Astrocyte (in vitro differentiated cells and primary cell): ENCODE data around the gene GRIA1. TPM values are rescaled to one million over a fixed set of nuclear protein-coding genes. Genes with fewer than 3 reads are reported as not detected.

Source experiments
- DNase-seq: peaks from one replicate; pipeline ENCODE4 v3.0.0-alpha.2; 2010; ENCODE audit warnings: low read depth
- FAIRE-seq: peaks from 2 replicates; lab custom pipeline; 2011; peaks lifted over from hg19 to GRCh38; lab: Jason Lieb, UNC
- H2AFZ ChIP-seq: 2 replicates; pipeline ENCODE4 v1.6.0; 2012; ENCODE audit warnings: low read depth, low read length, inconsistent platforms
- H3K27ac ChIP-seq: 2 replicates; pipeline ENCODE4 v1.5.1; 2011; ENCODE audit warnings: low read depth, low read length, inconsistent platforms
- H3K27me3 ChIP-seq: 2 replicates; pipeline ENCODE4 v1.6.0; 2011; ENCODE audit warnings: low read length, inconsistent platforms; ENCODE audit not compliant: insufficient read depth
- H3K36me3 ChIP-seq: 2 replicates; pipeline ENCODE4 v1.5.1; 2011; ENCODE audit warnings: low read length, inconsistent platforms; ENCODE audit not compliant: insufficient read depth
- H3K4me1 ChIP-seq: 2 replicates; pipeline ENCODE4 v1.5.1; 2011; ENCODE audit warnings: low read length, inconsistent platforms; ENCODE audit not compliant: insufficient read depth
- H3K4me2 ChIP-seq: 2 replicates; pipeline ENCODE4 v1.6.0; 2012; ENCODE audit warnings: low read length, inconsistent platforms
- H3K4me3 ChIP-seq: 2 replicates; pipeline ENCODE4 v1.5.1; 2011; ENCODE audit warnings: low read depth, mild to moderate bottlenecking, low read length, inconsistent platforms; ENCODE audit not compliant: insufficient read depth
- H3K79me2 ChIP-seq: 2 replicates; pipeline ENCODE4 v1.6.0; 2012; ENCODE audit warnings: mild to moderate bottlenecking, low read length, inconsistent platforms; ENCODE audit not compliant: insufficient read depth
- H3K9ac ChIP-seq: 2 replicates; pipeline ENCODE4 v1.6.0; 2012; ENCODE audit warnings: mild to moderate bottlenecking, low read length, inconsistent platforms
- H3K9me3 ChIP-seq: 2 replicates; pipeline ENCODE4 v1.5.1; 2012; ENCODE audit warnings: low read depth, mild to moderate bottlenecking, low read length, inconsistent platforms; ENCODE audit not compliant: insufficient read depth
- H4K20me1 ChIP-seq: 2 replicates; pipeline ENCODE4 v1.6.0; 2012; ENCODE audit warnings: low read length, inconsistent platforms; ENCODE audit not compliant: insufficient read depth
- H3K27ac Mint-ChIP-seq: one replicate; pipeline ENCODE4 v1.8.0; 2021; ENCODE audit warnings: mild to moderate bottlenecking, mixed read lengths; ENCODE audit not compliant: unreplicated experiment
- H3K27me3 Mint-ChIP-seq: one replicate; pipeline ENCODE4 v1.8.0; 2021; ENCODE audit warnings: low read depth, mixed read lengths; ENCODE audit not compliant: unreplicated experiment
- H3K36me3 Mint-ChIP-seq: one replicate; pipeline ENCODE4 v1.8.0; 2021; ENCODE audit warnings: low read depth, mixed read lengths; ENCODE audit not compliant: unreplicated experiment
- H3K4me1 Mint-ChIP-seq: one replicate; pipeline ENCODE4 v1.8.0; 2021; ENCODE audit warnings: low read depth, mixed read lengths; ENCODE audit not compliant: unreplicated experiment
- H3K4me3 Mint-ChIP-seq: one replicate; pipeline ENCODE4 v1.8.0; 2021; ENCODE audit warnings: mild to moderate bottlenecking, moderate library complexity, mixed read lengths; ENCODE audit not compliant: unreplicated experiment
- H3K9me3 Mint-ChIP-seq: one replicate; pipeline ENCODE4 v1.8.0; 2021; ENCODE audit warnings: mild to moderate bottlenecking, mixed read lengths; ENCODE audit not compliant: unreplicated experiment
- CTCF ChIP-seq: IDR thresholded peaks from 2 replicates; pipeline ENCODE4 v1.5.1; 2011; ENCODE audit warnings: low read depth, mild to moderate bottlenecking, inconsistent platforms, low read length, moderate library complexity; ENCODE audit not compliant: insufficient read depth
- EZH2 ChIP-seq: IDR thresholded peaks from 2 replicates; pipeline ENCODE4 v1.6.1; 2012; ENCODE audit warnings: mild to moderate bottlenecking, low read length, inconsistent platforms; ENCODE audit not compliant: insufficient read depth
- total RNA-seq: library from RNA; stranded (reverse); gene quantifications from 2 replicates; pipeline ENCODE4 v1.2.1, GENCODE V29; 2021

The GRIA1 gene
- total RNA-seq, 1 donor from 2014 or later, result 5.4 TPM

- no peak for TF ChIP-seq CTCF
- H3K27me3 Mint-ChIP-seq, result peaks cover 8% of the 10 kb centered on the region
- no peak overlapping the region for H3K9ac ChIP-seq
- FAIRE-seq (no peak), DNase-seq (no peak)
- no peaks in the 10 kb centered on the region for H3K79me2 ChIP-seq
- no peak overlapping the region for H2AFZ ChIP-seq
- no peaks in the 10 kb centered on the region for H3K36me3 Mint-ChIP-seq
- no peak overlapping the region for H3K27ac ChIP-seq
- H3K4me2 ChIP-seq, result no peak overlapping the region
- no peaks in the 10 kb centered on the region for H3K27me3 ChIP-seq
- H3K4me3 ChIP-seq, result no peak overlapping the region
- no peaks in the 10 kb centered on the region for H3K4me1 ChIP-seq
- no peaks in the 10 kb centered on the region for H3K9me3 Mint-ChIP-seq
- no peaks in the 10 kb centered on the region for H3K9me3 ChIP-seq
- no peaks in the 10 kb centered on the region for H3K36me3 ChIP-seq
- peaks cover 16% of the 10 kb centered on the region for H3K4me1 Mint-ChIP-seq
- H3K27ac Mint-ChIP-seq, result no peak overlapping the region
- no peak overlapping the region for H3K4me3 Mint-ChIP-seq
- no peaks in the 10 kb centered on the region for H4K20me1 ChIP-seq
These were observed 42.9 kb upstream of the GRIA1 start for GRCh38 chr5:153447534-153447933.

- no peak overlapping the region for H3K4me3 Mint-ChIP-seq
- DNase-seq, result no peak
- H3K36me3 Mint-ChIP-seq, result no peaks in the 10 kb centered on the region
- Histone ChIP-seq H3K4me3 (no peak overlapping the region), H3K4me1 (no peaks in the 10 kb centered on the region), H3K4me2 (no peak overlapping the region), H3K27ac (no peak overlapping the region), H3K27me3 (no peaks in the 10 kb centered on the region), H2AFZ (no peak overlapping the region), H3K36me3 (no peaks in the 10 kb centered on the region), H3K9ac (no peak overlapping the region), H4K20me1 (no peaks in the 10 kb centered on the region), H3K79me2 (no peaks in the 10 kb centered on the region), H3K9me3 (no peaks in the 10 kb centered on the region)
- peaks cover 4% of the 10 kb centered on the region for H3K27me3 Mint-ChIP-seq
- peaks cover 8% of the 10 kb centered on the region for H3K4me1 Mint-ChIP-seq
- H3K9me3 Mint-ChIP-seq, result no peaks in the 10 kb centered on the region
- no peak for FAIRE-seq
- H3K27ac Mint-ChIP-seq, result no peak overlapping the region
- TF ChIP-seq EZH2, result no peak
- no peak for TF ChIP-seq CTCF
These were observed 34.1 kb upstream of the GRIA1 start for GRCh38 chr5:153456354-153456753.

- FAIRE-seq, result no peak
- H3K4me1 ChIP-seq, result no peaks in the 10 kb centered on the region
These were observed 33.5 kb upstream of the GRIA1 start for GRCh38 chr5:153456993-153457392.

More at GRCh38 chr5:153456993-153457392, 33.5 kb upstream of the GRIA1 start:
- H3K27me3 ChIP-seq, result no peaks in the 10 kb centered on the region
- TF ChIP-seq EZH2 (no peak), CTCF (no peak)
- no peak for DNase-seq
- Mint-ChIP-seq H3K27me3 (peaks cover 4% of the 10 kb centered on the region), H3K4me1 (peaks cover 8% of the 10 kb centered on the region), H3K9me3 (no peaks in the 10 kb centered on the region), H3K27ac (no peak overlapping the region), H3K36me3 (no peaks in the 10 kb centered on the region), H3K4me3 (no peak overlapping the region)
- H3K9ac ChIP-seq, result no peak overlapping the region
- H4K20me1 ChIP-seq, result no peaks in the 10 kb centered on the region
- H3K9me3 ChIP-seq, result no peaks in the 10 kb centered on the region
- no peak overlapping the region for H3K4me2 ChIP-seq
- no peaks in the 10 kb centered on the region for H3K79me2 ChIP-seq
- H2AFZ ChIP-seq, result no peak overlapping the region
- H3K4me3 ChIP-seq, result no peak overlapping the region
- no peaks in the 10 kb centered on the region for H3K36me3 ChIP-seq
- no peak overlapping the region for H3K27ac ChIP-seq
